ENCODE measurements around the gene NELFA. TPM values are rescaled to one million over a fixed set of nuclear protein-coding genes. Genes with fewer than 3 reads are reported as not detected.

NELFA gene
- total and polyA plus RNA-seq, 2 donors: 10.9 to 37.2 TPM

Other genes starting within 250 kb of the NELFA start
- gene FGFR3, start 215.7 kb downstream of the NELFA start, total RNA-seq: 3.8 TPM
- 13.2 TPM for gene FGFR3, start 215.7 kb downstream of the NELFA start, polyA plus RNA-seq
- gene LETM1, start 152.8 kb downstream of the NELFA start, total RNA-seq: 68.3 TPM
- gene LETM1, start 152.8 kb downstream of the NELFA start, polyA plus RNA-seq: 16.8 TPM
- 65.3 TPM for gene NSD2, start 137.6 kb downstream of the NELFA start, total RNA-seq
- gene NSD2, start 137.6 kb downstream of the NELFA start, polyA plus RNA-seq: 18.6 TPM
- gene NAT8L, start 50.4 kb upstream of the NELFA start, total RNA-seq: 0.09 TPM
- gene NAT8L, start 50.4 kb upstream of the NELFA start, polyA plus RNA-seq: 0.43 TPM
- 14.3 TPM for gene HAUS3, start 233.1 kb upstream of the NELFA start, total RNA-seq
- gene HAUS3, start 233.1 kb upstream of the NELFA start, polyA plus RNA-seq: 26.6 TPM
- 1.1 TPM for gene POLN, start 233.1 kb upstream of the NELFA start, total RNA-seq
- gene POLN, start 233.1 kb upstream of the NELFA start, polyA plus RNA-seq: 2.9 TPM